K562 treated with DMSO at 1 percent for 12 hours (cell line): ENCODE measurements around the gene BRS3. TPM values are rescaled to one million over a fixed set of nuclear protein-coding genes. Genes with fewer than 3 reads are reported as not detected.

Experiments
- total RNA-seq: library from RNA; unstranded; fragments of 300-600 nt; gene quantifications from 2 replicates; pipeline ENCODE4 v1.2.3, GENCODE V29; 2022; ENCODE audit not compliant: insufficient read depth

The BRS3 gene
- 0.49 TPM in 1 of 2 replicates, not detected in the other for total RNA-seq

GRCh38 chrX:136487647-136488046 is at the start of gene BRS3:
TSS of gene BRS3 (plus strand) at chrX:136487947. CDS start at chrX:136488115, 168 bp downstream.

DNA sequence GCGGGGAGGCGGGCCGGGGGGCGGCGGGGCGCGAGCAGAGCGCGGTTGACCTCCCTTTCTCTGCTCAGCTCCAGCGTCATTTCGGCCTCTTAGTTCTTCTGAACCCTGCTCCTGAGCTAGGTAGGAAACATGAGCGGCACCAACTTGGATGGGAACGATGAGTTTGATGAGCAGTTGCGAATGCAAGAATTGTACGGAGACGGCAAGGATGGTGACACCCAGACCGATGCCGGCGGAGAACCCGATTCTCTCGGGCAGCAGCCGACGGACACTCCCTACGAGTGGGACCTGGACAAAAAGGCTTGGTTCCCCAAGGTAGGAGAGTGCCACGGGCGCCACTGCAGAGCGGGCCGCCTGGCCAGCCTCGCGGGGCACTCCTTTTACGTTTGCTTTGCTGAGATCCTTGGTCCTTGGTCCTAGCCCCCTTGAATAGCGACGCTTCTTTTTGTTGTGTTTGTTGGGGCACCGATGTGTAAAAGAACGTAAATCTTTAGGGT is 9.9 kb downstream of the BRS3 start, which contains the start of gene HTATSF1:
Gene HTATSF1, plus strand, starts transcription at position 37 of the 497 bp plus-strand sequence. Its CDS starts 93 bp downstream, at position 130.

DNA sequence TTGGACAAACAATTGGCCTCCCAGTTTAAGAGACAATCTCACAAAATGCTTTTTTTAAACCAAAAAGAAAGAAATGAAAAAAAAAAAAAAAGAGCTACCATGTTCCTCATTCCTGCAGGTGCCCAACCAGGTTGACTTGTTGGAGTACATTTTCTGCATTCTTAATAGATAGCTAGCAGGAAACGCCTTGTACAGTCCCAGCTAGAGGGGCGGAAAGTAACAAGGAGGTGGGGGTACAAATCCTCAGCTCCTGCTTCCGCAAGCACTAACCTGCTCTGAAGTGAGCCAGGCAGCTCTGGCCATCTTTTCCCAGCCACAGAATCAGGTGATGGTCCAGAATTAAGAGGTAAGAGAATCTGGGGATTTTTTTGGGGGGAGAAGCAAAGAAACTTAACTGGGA is 44.2 kb downstream of the BRS3 start, which contains the start of gene VGLL1:
Gene VGLL1, plus strand, starts transcription at position 265 of the 400 bp plus-strand sequence. CDS start 3,806 bp downstream, outside the sequence.

Other genes starting within 250 kb of the BRS3 start
- gene MAP7D3, start 236.5 kb upstream of the BRS3 start, total RNA-seq = 4.1 and 8.4 TPM in 2 replicates
- gene ADGRG4, start 187.0 kb upstream of the BRS3 start, total RNA-seq = not detected in 2 replicates
- 25.8 and 50.9 TPM in 2 replicates for gene HTATSF1, start 9.6 kb downstream of the BRS3 start, total RNA-seq
- gene VGLL1, start 44.3 kb downstream of the BRS3 start, total RNA-seq = not detected in 2 replicates
- gene CD40LG, start 160.2 kb downstream of the BRS3 start, total RNA-seq = not detected in 2 replicates